Choroid plexus epithelial cell (primary cell): ENCODE measurements around the gene INTS7.

Experiments used
- DNase-seq: peaks from one replicate; pipeline ENCODE4 v3.0.0-alpha.2; 2010; ENCODE audit warnings: low read depth
- H3K4me3 ChIP-seq: 2 replicates; pipeline ENCODE4 v1.5.1; 2011; ENCODE audit warnings: low read depth, mild to moderate bottlenecking, control low read depth, low read length, moderate library complexity
- CTCF ChIP-seq: conservative IDR thresholded peaks from 2 replicates; pipeline ENCODE4 v1.5.1; 2011; ENCODE audit warnings: low read depth, mild to moderate bottlenecking, control low read depth, inconsistent platforms, low read length, moderate library complexity

INTS7 gene

GRCh38 chr1:212035123-212035834 lies at the start of gene INTS7, which contains the start of gene DTL:
Gene INTS7, minus strand, starts transcription at chr1:212035557. Its CDS starts 120 bp downstream, at chr1:212035437.
Gene DTL, plus strand, starts transcription at chr1:212035748. Its CDS starts 143 bp downstream, at chr1:212035891.
- TF ChIP-seq CTCF, result peak; percentile 89
- peak within 1 kb of the TSS; percentile 91 for H3K4me3 ChIP-seq

GRCh38 chr1:212082765-212083406 lies 47.5 kb upstream of the INTS7 start:
- no peak for TF ChIP-seq CTCF
- DNase-seq, result no peak
- H3K4me3 ChIP-seq, result no peak overlapping the region

More at GRCh38 chr1:212035123-212035834, at the start of gene INTS7, which contains the start of gene DTL:
- DNase-seq, result peak; percentile 99

GRCh38 chr1:212078826-212079225 lies 43.5 kb upstream of the INTS7 start:
- no peak overlapping the region for H3K4me3 ChIP-seq
- no peak for DNase-seq
- TF ChIP-seq CTCF, result no peak

GRCh38 chr1:212077028-212077427 lies 41.7 kb upstream of the INTS7 start:
- H3K4me3 ChIP-seq, result no peak overlapping the region
- no peak for TF ChIP-seq CTCF
- DNase-seq, result peak; percentile 5

GRCh38 chr1:212074856-212075255 lies 39.5 kb upstream of the INTS7 start:
- TF ChIP-seq CTCF, result no peak
- DNase-seq, result no peak
- no peak overlapping the region for H3K4me3 ChIP-seq

- H3K4me3 ChIP-seq, result no peak overlapping the region
- no peak for DNase-seq
- no peak for TF ChIP-seq CTCF
Measured at GRCh38 chr1:212074313-212074712, 39.0 kb upstream of the INTS7 start.
